IPS-18a (cell line): ENCODE results near the gene TRMT11.
"Not testable (repeated sequence)": the region's sequence is repeated elsewhere in the genome, so short reads cannot be mapped to it uniquely, and the experiment has no call there.

ENCODE experiments used
- H3K27ac ChIP-seq: one replicate; pipeline ENCODE4 v1.5.1; 2013; ENCODE audit warnings: low read length
- H3K27me3 ChIP-seq: one replicate; pipeline ENCODE4 v1.6.1; 2013; ENCODE audit warnings: mild to moderate bottlenecking, low read length; ENCODE audit not compliant: control insufficient read depth, insufficient read depth
- H3K36me3 ChIP-seq: one replicate; pipeline ENCODE4 v1.6.1; 2013; ENCODE audit warnings: low read depth, low read length; ENCODE audit not compliant: control insufficient read depth
- H3K4me1 ChIP-seq: one replicate; pipeline ENCODE4 v1.6.1; 2013; ENCODE audit warnings: low read depth, low read length; ENCODE audit not compliant: control insufficient read depth
- H3K4me3 ChIP-seq: one replicate; pipeline ENCODE4 v1.5.1; 2013; ENCODE audit warnings: low read length
- H3K9ac ChIP-seq: one replicate; pipeline ENCODE4 v1.6.1; 2013; ENCODE audit warnings: mild to moderate bottlenecking, low read length, moderate library complexity
- H3K9me3 ChIP-seq: one replicate; pipeline ENCODE4 v1.6.1; 2013; ENCODE audit warnings: low read depth, low read length; ENCODE audit not compliant: control insufficient read depth

Gene TRMT11

GRCh38 chr6:126007800-126008199, 21.5 kb downstream of the TRMT11 start:
- Histone ChIP-seq H3K9me3 (no peaks in the 10 kb centered on the region), H3K4me1 (no peaks in the 10 kb centered on the region), H3K27ac (no peak overlapping the region), H3K27me3 (no peaks in the 10 kb centered on the region), H3K4me3 (no peak overlapping the region), H3K9ac (no peak overlapping the region), H3K36me3 (peaks cover 58% of the 10 kb centered on the region)

DNA sequence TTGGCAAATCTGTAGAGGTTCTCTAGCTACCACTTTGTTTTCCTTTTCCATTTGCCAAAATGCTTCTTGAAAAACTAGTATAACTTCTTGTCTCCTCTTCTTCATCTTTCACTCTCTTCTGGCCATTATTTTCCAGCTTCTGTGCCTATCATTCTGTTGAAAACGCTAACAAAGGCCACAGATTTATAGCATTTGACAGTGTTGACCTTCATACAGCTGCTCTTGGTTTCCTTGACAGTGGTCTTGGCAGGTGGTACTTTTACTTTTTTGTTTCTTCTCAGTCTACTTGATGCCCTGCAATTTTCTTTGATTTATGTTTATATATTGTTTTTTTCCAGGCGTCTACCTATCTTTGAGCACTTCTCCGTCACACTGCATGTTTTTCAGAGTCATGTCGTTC, 23.7 kb downstream of the TRMT11 start:
- no peak overlapping the region for H3K9ac ChIP-seq
- no peaks in the 10 kb centered on the region for H3K9me3 ChIP-seq
- H3K27me3 ChIP-seq: no peaks in the 10 kb centered on the region
- peaks cover 67% of the 10 kb centered on the region for H3K36me3 ChIP-seq
- H3K27ac ChIP-seq: no peak overlapping the region
- no peak overlapping the region for H3K4me3 ChIP-seq
- H3K4me1 ChIP-seq: no peaks in the 10 kb centered on the region

DNA sequence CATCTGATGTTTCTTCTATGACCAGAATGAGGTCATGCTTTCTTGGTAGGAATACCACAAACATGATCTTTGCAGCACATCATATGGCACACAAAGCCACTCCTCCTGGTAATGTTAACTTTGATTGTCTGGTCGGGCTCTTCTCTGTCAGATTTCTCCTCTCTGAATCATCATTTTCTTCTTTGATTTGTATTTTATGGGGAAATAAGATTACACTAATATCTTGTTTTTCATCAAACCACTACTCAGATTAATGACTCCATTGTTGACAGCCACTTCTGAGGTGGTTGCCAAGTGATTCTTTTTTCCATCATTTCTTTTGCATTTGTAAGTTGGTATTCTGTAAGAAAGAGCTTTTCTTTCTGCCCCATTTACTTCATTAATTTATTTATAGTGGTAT, 29.5 kb downstream of the TRMT11 start:
- Histone ChIP-seq H3K9me3 (no peaks in the 10 kb centered on the region), H3K4me3 (no peak overlapping the region), H3K27ac (no peak overlapping the region), H3K36me3 (peaks cover 78% of the 10 kb centered on the region), H3K27me3 (no peaks in the 10 kb centered on the region), H3K9ac (no peak overlapping the region), H3K4me1 (no peaks in the 10 kb centered on the region)

DNA sequence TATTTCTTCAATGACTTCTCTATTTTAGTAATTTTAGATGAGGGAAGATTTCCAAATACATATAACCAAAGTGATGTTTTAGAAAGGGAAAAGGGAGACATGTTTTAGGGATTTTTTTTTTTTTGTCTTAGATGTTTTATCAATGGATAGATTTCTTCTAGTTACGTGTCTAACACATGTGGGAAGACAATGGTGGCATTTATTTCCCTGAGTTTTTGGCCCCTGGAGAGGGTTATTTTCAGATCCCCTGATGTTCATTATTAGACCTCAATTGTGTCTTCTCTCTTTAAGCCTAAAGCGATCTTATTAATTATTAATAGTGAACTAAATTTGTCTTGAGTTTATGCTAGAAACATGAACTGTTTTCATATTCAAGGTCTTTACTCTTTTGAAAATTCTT, 30.3 kb downstream of the TRMT11 start:
- H3K9me3 ChIP-seq: no peaks in the 10 kb centered on the region
- H3K27me3 ChIP-seq: no peaks in the 10 kb centered on the region
- H3K4me1 ChIP-seq: no peaks in the 10 kb centered on the region
- H3K9ac ChIP-seq: no peak overlapping the region
- H3K4me3 ChIP-seq: no peak overlapping the region
- H3K36me3 ChIP-seq: peaks cover 78% of the 10 kb centered on the region
- no peak overlapping the region for H3K27ac ChIP-seq

DNA sequence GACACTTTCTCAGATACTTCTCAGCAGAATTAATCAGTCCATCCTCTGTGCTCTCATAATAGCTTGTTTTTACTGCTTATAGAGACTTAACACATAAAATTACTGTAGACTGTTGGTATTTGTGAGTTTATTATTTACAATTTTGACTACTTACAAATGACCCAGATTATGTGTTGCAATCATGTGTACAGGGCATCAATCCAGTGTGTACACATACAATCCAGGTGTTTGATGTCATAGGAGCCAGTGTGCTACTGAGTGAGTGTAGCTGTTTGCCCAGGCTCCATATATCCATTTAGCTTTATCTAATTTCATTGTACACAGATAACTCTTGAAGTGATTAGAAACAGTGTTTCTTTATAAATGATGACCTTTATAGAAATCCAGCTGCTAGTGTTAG, 31.3 kb downstream of the TRMT11 start:
- H3K27ac ChIP-seq: no peak overlapping the region
- no peaks in the 10 kb centered on the region for H3K27me3 ChIP-seq
- no peaks in the 10 kb centered on the region for H3K4me1 ChIP-seq
- H3K36me3 ChIP-seq: peaks cover 78% of the 10 kb centered on the region
- no peak overlapping the region for H3K9ac ChIP-seq
- H3K4me3 ChIP-seq: no peak overlapping the region
- no peaks in the 10 kb centered on the region for H3K9me3 ChIP-seq

- Histone ChIP-seq H3K27ac (no peak overlapping the region), H3K4me3 (no peak overlapping the region), H3K4me1 (no peaks in the 10 kb centered on the region), H3K9me3 (no peaks in the 10 kb centered on the region), H3K36me3 (peaks cover 79% of the 10 kb centered on the region), H3K27me3 (no peaks in the 10 kb centered on the region), H3K9ac (no peak overlapping the region)
Measured at GRCh38 chr6:126020305-126021050, 34.1 kb downstream of the TRMT11 start.

GRCh38 chr6:126023474-126023873, 37.1 kb downstream of the TRMT11 start:
- H3K36me3 ChIP-seq: peaks cover 70% of the 10 kb centered on the region
- not testable (repeated sequence) for H3K4me3 ChIP-seq, H3K27ac ChIP-seq

GRCh38 chr6:126026001-126026400, 39.7 kb downstream of the TRMT11 start:
- Histone ChIP-seq H3K4me3 (no peak overlapping the region), H3K27me3 (no peaks in the 10 kb centered on the region), H3K36me3 (peaks cover 60% of the 10 kb centered on the region), H3K9me3 (no peaks in the 10 kb centered on the region), H3K9ac (no peak overlapping the region), H3K4me1 (no peaks in the 10 kb centered on the region), H3K27ac (no peak overlapping the region)

More at GRCh38 chr6:126023474-126023873, 37.1 kb downstream of the TRMT11 start:
- H3K27me3 ChIP-seq, H3K9me3 ChIP-seq, H3K4me1 ChIP-seq, H3K9ac ChIP-seq: not testable (repeated sequence)

GRCh38 chr6:126027601-126028000, 41.3 kb downstream of the TRMT11 start:
- H3K4me3 ChIP-seq: no peak overlapping the region
- H3K9ac ChIP-seq: no peak overlapping the region
- no peaks in the 10 kb centered on the region for H3K9me3 ChIP-seq
- H3K4me1 ChIP-seq: no peaks in the 10 kb centered on the region
- H3K27ac ChIP-seq: no peak overlapping the region
- peaks cover 49% of the 10 kb centered on the region for H3K36me3 ChIP-seq
- no peaks in the 10 kb centered on the region for H3K27me3 ChIP-seq

- H3K4me3 ChIP-seq: no peak overlapping the region
- H3K36me3 ChIP-seq: peaks cover 35% of the 10 kb centered on the region
- no peaks in the 10 kb centered on the region for H3K4me1 ChIP-seq
- H3K9ac ChIP-seq: no peak overlapping the region
- H3K27ac ChIP-seq: no peak overlapping the region
- H3K9me3 ChIP-seq: no peaks in the 10 kb centered on the region
- no peaks in the 10 kb centered on the region for H3K27me3 ChIP-seq
Measured at GRCh38 chr6:126030045-126030444, 43.7 kb downstream of the TRMT11 start.

DNA sequence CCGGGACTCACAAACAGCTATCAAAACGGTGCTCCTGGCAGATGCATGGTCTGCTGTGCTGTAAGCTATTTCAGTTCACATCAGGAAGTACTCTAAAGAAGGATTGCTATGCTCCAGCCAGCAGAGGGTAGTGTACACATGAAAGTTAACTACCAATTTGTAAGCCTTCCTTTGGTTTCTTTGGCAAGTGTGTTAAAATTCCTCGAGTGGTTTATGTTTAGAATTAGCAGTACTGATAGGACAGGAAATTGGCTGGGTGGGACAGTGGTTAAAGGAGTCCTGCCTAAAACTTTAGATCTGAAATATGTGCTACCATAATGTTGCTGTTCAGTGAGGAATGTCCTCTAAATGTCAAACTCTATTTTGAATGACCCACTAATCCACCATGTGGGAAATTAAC, 47.4 kb downstream of the TRMT11 start:
- Histone ChIP-seq H3K4me1 (no peaks in the 10 kb centered on the region), H3K4me3 (no peak overlapping the region), H3K9me3 (no peaks in the 10 kb centered on the region), H3K9ac (no peak overlapping the region), H3K27ac (no peak overlapping the region), H3K36me3 (peaks cover 38% of the 10 kb centered on the region), H3K27me3 (no peaks in the 10 kb centered on the region)

DNA sequence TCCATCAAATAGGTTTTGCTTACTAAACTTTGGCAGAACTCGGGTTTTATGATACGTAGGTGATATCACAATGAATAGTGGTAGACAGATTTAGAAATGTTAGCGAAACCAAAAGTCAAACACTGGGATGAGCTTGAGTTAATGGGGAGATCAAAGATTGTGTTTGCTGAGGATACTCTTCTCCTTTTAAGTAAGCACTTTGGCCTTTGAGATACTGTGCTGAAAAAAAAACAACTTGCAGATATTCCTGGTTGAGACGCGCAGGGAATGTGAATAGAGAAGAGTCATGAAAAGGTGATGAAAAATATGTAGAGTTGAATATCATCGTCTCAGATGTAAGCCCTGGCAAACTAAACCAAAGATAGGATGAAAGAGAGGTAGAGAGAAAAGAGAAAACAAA, 48.3 kb downstream of the TRMT11 start:
- Histone ChIP-seq H3K9ac (no peak overlapping the region), H3K4me3 (no peak overlapping the region), H3K27me3 (no peaks in the 10 kb centered on the region), H3K4me1 (no peaks in the 10 kb centered on the region), H3K27ac (no peak overlapping the region), H3K9me3 (no peaks in the 10 kb centered on the region), H3K36me3 (peaks cover 48% of the 10 kb centered on the region)
